AG04450 (cell line): Measurements from ENCODE around the gene LEUTX. TPM values are rescaled to one million over a fixed set of nuclear protein-coding genes. Genes with fewer than 3 reads are reported as not detected.
"Not testable (repeated sequence)": the region's sequence is repeated elsewhere in the genome, so short reads cannot be mapped to it uniquely, and the experiment has no call there.

Source experiments
- CTCF ChIA-PET: fragments of 300-600, 350-600 bp; formaldehyde crosslinking; extraction: SDS; loops from one replicate; lab custom pipeline; 2022; ENCODE audit warnings: antibody characterized with exemption, inconsistent platforms; lab: Charles Lee
- POLR2A ChIA-PET: fragments of 350-600 bp; formaldehyde crosslinking; extraction: SDS; loops from one replicate; lab custom pipeline; 2021; ENCODE audit warnings: antibody characterized with exemption, inconsistent platforms; lab: Yijun Ruan, JAX
- DNase-seq: peaks from one replicate; pipeline ENCODE4 v3.0.0-alpha.2; 2011; ENCODE audit warnings: low read depth, low spot score
- H3K27ac ChIP-seq: one replicate; pipeline ENCODE4 v1.5.1; 2012; ENCODE audit warnings: low read depth, low read length, control low read depth
- H3K27me3 ChIP-seq: one replicate; pipeline ENCODE4 v1.6.0; 2012; ENCODE audit warnings: low read length; ENCODE audit not compliant: control insufficient read depth, insufficient read depth
- H3K4me3 ChIP-seq: 2 replicates; pipeline ENCODE4 v1.5.1; 2011; ENCODE audit warnings: mild to moderate bottlenecking, low read depth, low read length, control low read depth
- H3K9me3 ChIP-seq: 2 replicates; pipeline ENCODE4 v1.5.1; 2012; ENCODE audit warnings: low read length; ENCODE audit not compliant: control insufficient read depth, insufficient read depth
- polyA plus RNA-seq: library from polyadenylated mRNA; depleted of rRNA; stranded (reverse); fragments of >200 nt; gene quantifications from 2 replicates; pipeline ENCODE4 v1.2.3, GENCODE V29; 2011
- TF ChIP-seq, protein P1 (sequence below): IDR thresholded peaks from 2 replicates; pipeline ENCODE4 v1.5.1; 2011; ENCODE audit warnings: low read depth, low read length, control low read depth, inconsistent platforms

The LEUTX gene
- polyA plus RNA-seq, 1 experiment, result not detected

DNA sequence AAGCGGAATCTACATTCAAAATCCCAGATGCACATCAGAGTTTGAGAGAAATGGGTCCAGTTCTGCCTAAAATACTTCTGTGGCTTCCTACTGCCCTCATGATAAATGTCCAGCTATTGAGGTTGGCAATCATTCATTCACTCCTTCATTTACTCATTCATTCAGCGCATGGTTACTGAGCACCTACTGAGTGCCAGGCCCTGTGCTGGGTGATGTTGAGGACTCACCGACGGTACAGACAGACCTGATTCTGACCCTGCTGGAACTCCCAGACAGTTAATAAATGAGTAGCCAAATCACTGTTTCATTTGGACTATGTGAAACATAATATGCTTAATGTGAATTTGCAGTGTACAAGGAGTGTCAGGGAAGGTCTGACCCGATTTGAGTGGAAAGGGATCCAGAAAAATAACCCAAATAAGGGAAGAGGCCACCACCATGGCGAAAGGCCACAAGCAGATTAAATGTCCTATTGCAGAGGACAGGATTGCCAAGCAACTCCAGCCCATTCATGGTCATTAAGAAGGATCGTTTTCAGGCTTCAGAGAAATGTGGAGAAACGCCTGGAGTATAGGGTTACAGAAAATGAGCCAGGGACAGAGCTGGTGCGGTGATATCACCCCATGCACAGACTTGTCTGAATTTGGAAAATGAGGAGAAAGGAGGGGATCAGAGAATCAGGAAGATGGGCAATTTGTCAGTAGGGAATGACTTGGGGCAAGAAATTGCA is 34.8 kb downstream of the LEUTX start:
- Histone ChIP-seq H3K4me3 (no peak overlapping the region), H3K27me3 (no peaks in the 10 kb centered on the region), H3K9me3 (peaks cover 3% of the 10 kb centered on the region; the same call in 1 of the 2 replicates), H3K27ac (no peak overlapping the region)
- TF ChIP-seq, protein P1, sequence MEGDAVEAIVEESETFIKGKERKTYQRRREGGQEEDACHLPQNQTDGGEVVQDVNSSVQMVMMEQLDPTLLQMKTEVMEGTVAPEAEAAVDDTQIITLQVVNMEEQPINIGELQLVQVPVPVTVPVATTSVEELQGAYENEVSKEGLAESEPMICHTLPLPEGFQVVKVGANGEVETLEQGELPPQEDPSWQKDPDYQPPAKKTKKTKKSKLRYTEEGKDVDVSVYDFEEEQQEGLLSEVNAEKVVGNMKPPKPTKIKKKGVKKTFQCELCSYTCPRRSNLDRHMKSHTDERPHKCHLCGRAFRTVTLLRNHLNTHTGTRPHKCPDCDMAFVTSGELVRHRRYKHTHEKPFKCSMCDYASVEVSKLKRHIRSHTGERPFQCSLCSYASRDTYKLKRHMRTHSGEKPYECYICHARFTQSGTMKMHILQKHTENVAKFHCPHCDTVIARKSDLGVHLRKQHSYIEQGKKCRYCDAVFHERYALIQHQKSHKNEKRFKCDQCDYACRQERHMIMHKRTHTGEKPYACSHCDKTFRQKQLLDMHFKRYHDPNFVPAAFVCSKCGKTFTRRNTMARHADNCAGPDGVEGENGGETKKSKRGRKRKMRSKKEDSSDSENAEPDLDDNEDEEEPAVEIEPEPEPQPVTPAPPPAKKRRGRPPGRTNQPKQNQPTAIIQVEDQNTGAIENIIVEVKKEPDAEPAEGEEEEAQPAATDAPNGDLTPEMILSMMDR, result no peak
- no peak for DNase-seq
- POLR2A ChIA-PET, result no interaction called here
- CTCF ChIA-PET, result interaction anchor here (1.3 to 2.5 kb wide), 3 partner anchors 20 to 30 kb away, joined by 7 to 9 read pairs (median 8); no protein-coding TSS in a partner anchor

DNA sequence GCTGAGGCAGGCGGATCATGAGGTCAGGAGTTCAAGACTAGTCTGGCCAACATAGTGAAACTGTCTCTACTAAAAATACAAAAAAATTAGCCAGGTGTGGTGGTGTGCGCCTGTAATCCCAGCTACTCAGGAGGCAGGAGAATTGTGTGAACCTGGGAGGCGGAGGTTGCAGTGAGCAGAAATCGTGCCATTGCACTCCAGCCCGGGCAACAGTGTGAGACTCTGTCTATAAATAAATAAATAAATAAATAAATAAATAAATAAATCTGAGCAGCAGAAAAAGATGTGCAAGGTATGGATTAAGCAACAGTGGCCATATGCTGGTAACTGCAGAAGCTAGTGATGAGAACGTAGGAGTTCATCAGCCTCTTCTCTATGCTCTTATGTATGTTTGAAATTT is 35.5 kb downstream of the LEUTX start:
- H3K27ac ChIP-seq, H3K9me3 ChIP-seq, POLR2A ChIA-PET, H3K27me3 ChIP-seq, H3K4me3 ChIP-seq, DNase-seq: not testable (repeated sequence)
- CTCF ChIA-PET, result interaction anchor here (1.8 to 2.5 kb wide), 2 partner anchors 22 to 30 kb away, joined by 8 to 9 read pairs; no protein-coding TSS in a partner anchor

DNA sequence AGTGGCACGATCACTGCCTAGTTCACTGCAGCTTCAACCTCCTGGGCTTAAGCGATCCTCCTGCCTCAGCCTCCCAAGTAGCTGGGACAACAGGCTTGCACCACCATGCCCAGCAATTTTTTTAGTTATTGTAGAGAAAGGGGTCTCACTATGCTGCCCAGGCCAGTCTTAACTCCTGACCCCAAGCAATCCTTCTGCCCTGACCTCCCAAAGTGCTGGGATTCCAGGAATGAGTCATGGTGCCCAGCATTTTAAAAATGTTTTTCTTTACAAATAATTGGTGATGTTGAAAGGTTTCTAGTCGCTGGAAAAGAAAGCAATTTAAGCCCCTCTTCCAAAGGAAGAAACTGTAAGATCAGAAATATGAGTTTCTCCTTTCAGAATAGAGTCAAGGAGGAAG is 35.9 kb downstream of the LEUTX start:
- TF ChIP-seq, protein P1, result no peak
- H3K4me3 ChIP-seq, result no peak overlapping the region
- H3K27me3 ChIP-seq, result no peaks in the 10 kb centered on the region
- H3K27ac ChIP-seq, result no peak overlapping the region
- POLR2A ChIA-PET, result interaction anchor here (1.7 kb wide), 1 partner anchor 156 kb away, joined by 5 read pairs; the partner anchor contains the start of gene PSMC4
- DNase-seq, result no peak
- no peaks in the 10 kb centered on the region for H3K9me3 ChIP-seq
- CTCF ChIA-PET, result interaction anchor here (0.7 to 2.5 kb wide), 4 partner anchors 22 to 405 kb away, joined by 3 to 9 read pairs (median 6); partner anchors contain the start of gene PSMC4

DNA sequence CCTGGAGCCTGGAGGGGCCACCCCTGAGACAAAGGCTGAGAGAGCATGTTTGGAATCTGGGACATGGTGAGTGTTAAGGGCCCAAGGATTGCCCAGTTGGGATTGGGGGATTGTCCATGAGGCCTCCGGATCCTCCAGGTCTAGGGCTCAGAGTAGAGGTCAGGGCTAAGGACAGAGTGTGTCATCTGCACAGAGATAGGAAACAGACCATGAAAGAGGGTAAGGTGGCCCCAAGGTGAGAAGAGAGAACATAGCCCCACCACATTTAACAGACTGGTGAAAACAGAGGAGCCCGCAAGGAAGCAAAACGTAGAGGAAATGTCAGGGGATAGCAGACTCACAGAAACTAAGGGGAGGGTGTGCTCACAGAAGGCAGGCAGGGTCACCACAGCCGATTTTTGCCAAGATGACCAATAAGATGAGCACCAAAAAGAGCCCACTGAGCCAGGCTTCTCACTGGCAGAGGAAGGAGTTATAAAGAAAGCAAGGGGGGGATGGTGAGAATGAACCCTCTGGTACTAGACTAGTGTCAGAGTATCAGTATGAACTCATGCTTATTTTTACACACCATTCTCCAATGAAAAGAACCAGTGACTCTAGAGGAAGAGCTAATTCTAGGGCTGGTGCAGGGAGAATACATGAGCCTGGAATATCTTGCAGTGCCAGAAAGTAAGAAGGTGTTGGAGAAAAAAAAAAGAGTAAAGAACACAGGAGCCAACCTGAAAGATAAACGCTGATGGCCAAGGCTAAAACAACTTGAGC is 37.8 kb downstream of the LEUTX start:
- no peaks in the 10 kb centered on the region for H3K9me3 ChIP-seq
- ChIA-PET CTCF (interaction anchor here (1.0 to 1.8 kb wide), 4 partner anchors 24 to 154 kb away, joined by 3 to 7 read pairs (median 4); partner anchors contain the start of gene PSMC4), POLR2A (interaction anchor here (1.7 kb wide), 1 partner anchor 154 kb away, joined by 5 read pairs; the partner anchor contains the start of gene PSMC4)
- TF ChIP-seq, protein P1, result no peak
- no peak for DNase-seq
- H3K4me3 ChIP-seq, result no peak overlapping the region
- H3K27ac ChIP-seq, result no peak overlapping the region
- H3K27me3 ChIP-seq, result no peaks in the 10 kb centered on the region

DNA sequence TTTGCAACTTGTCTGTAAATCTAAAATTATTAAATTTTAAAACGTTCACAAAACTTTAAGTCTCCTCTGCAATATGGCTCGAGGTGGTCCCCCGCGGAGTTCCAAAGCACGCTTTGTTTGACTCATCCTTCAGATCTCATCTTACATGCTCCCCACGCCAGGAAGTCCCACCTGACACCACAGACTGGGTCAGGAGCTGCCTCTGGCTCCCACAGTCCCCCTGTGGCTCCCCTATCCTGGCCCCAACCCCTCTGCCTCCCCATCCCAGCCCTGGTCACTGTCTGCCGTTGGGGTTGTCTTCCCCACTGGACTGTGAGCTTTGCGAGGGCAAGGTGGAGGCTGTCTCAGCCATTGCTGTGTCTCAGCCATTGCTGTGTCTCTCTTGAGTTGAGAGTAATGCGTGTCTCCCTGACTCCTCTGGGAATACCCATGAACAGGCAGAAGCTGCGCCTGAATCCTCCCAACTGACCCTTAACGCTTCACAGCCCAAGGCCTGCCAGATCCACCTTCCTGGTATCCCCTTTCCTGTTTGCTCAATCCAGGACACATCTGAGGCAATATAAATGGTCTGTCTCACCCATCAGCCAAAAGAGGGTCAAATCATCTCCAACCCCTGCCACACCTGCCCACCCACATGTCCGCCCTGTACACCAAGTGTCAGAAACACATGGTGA is 39.4 kb downstream of the LEUTX start:
- no peak for DNase-seq
- no peak overlapping the region for H3K4me3 ChIP-seq
- H3K27me3 ChIP-seq, result no peaks in the 10 kb centered on the region
- H3K27ac ChIP-seq, result no peak overlapping the region
- H3K9me3 ChIP-seq, result no peaks in the 10 kb centered on the region
- TF ChIP-seq, protein P1, result no peak
- CTCF ChIA-PET, result interaction anchor here (1.0 to 1.4 kb wide), 2 partner anchors 26 to 51 kb away, joined by 3 to 4 read pairs; no protein-coding TSS in a partner anchor
- POLR2A ChIA-PET, result no interaction called here
